GM12872 (cell line): ENCODE measurements around the gene MAP4.

Experiments
- CTCF ChIP-seq: IDR thresholded peaks from 3 replicates; pipeline ENCODE4 v1.5.1; 2011; ENCODE audit warnings: low read depth, mild to moderate bottlenecking, low read length, moderate library complexity; ENCODE audit not compliant: insufficient read depth

The MAP4 gene

DNA sequence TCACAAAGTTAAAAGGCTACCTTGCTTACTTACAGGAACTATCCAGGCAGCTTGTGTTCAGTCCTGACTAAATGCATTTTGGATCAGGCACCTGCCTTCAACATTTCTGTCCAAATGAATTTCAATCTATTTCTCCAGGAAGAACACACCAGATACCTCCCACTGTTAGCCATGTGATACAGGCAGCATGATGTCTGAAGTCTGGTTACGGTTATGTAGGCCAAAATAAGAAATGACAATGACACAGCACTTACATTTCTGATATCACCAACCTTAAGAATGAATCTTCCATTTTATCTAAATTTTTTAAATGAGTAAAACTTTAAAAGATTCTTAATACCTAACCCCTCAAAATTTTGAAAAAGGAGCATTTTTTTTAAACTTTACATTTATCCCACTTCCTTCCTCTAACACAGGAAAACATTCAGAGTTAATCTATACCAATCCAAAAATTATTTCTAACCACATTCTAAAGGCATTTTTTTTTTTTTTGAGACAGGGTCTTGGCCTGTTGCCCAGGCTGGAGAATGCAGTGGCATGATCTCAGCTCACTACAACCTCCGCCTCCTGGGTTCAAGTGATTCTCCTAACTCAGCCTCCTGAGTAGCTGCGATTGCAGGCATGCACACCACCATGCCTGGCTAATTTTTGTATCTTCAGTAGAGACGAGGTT is at the start of gene MAP4:
Gene MAP4 (minus strand): TSS at position 116 of the 673 bp plus-strand sequence. CDS start 17,556 bp downstream, outside the sequence.
- TF ChIP-seq CTCF, result no peak

- no peak for TF ChIP-seq CTCF
Measured at GRCh38 chr3:48065035-48065434, 48.8 kb upstream of the MAP4 start.

DNA sequence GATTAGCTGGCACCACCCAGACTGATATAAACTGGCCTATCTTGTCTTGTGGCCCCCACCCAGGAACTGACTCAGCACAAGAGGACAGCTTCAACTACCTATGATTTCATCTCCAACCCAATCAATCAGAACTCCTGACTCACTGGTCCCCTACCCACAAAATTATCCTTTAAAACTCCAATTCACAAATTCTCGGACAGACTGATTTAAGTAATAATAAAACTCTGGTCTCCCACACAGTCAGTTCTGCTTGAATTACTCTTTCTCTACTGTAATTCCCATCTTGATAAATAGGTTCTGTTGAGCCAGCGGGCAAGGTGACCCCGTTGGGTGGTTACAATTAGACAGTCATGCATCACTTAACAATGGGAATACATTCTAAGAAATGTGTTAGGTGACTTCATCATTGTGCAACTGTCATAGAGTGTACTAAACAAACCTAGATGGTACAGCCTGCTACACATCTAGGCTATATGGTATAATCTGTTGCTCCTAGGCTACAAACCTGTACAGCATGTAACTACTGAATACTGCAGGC is 48.1 kb upstream of the MAP4 start:
- TF ChIP-seq CTCF, result no peak

DNA sequence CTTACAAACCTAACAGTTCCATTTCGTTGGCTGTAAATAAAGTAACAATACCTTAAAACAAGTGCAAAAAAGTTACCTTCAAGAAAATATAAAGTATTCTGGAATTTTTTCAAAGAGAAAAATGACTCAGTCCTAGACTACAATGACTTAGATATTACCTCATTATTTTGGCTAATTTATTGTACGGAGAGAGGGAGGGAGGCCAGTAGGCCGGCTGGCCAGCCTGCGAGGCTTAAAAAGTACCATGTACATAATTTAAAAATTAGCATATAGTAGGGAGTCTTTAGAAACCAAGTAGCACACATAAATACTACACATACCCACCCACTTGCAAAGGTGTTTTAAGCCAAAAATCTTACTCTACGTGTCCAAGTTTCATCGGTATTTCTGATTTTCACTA is 41.9 kb upstream of the MAP4 start:
- no peak for TF ChIP-seq CTCF

- TF ChIP-seq CTCF, result no peak
Measured at GRCh38 chr3:48057521-48057920, 41.3 kb upstream of the MAP4 start.

DNA sequence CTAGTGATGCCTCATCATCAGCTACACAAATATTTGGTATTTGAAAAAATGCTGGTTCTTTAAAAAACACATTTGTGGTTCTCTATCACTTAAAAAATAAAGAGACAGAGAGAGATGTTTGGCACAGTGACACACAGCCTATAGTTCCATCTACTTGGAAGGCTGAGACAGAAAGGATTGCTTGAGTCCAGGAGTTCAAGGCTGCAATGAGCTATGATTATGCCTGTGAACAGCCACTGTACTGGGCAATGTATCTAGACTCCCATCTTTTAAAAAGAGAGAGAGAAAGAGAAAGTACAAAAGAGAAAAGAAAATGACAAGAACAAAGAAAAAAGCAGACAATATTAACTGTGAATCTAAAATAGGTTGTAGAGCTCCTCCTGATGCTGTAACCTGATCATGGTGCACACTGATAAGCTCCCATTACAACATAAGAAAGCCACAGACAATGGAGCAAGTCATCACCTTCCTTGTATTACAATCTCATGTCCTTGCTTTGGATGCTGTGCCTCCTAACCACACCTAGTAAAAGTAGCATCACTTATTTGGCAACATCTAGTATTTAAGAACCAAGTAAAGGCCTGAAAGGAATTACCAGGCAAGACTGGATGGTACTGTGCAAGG is 31.7 kb upstream of the MAP4 start:
- TF ChIP-seq CTCF, result no peak

GRCh38 chr3:48042071-48042760 is 26.0 kb upstream of the MAP4 start:
- TF ChIP-seq CTCF, result no peak
